GM18505 (cell line): ENCODE results near the gene CALML3.

Experiments used
- ATAC-seq: cut with Tn5 transposase; IDR thresholded peaks from one replicate; pipeline ENCODE4 v1.9.1; 2021; ENCODE audit not compliant: unreplicated experiment
- POLR2A ChIP-seq: IDR thresholded peaks from 4 replicates; pipeline ENCODE4 v1.6.1; 2011; ENCODE audit warnings: borderline replicate concordance; ENCODE audit not compliant: insufficient read depth, insufficient read length; ENCODE audit errors: extremely low read depth

CALML3 gene

DNA sequence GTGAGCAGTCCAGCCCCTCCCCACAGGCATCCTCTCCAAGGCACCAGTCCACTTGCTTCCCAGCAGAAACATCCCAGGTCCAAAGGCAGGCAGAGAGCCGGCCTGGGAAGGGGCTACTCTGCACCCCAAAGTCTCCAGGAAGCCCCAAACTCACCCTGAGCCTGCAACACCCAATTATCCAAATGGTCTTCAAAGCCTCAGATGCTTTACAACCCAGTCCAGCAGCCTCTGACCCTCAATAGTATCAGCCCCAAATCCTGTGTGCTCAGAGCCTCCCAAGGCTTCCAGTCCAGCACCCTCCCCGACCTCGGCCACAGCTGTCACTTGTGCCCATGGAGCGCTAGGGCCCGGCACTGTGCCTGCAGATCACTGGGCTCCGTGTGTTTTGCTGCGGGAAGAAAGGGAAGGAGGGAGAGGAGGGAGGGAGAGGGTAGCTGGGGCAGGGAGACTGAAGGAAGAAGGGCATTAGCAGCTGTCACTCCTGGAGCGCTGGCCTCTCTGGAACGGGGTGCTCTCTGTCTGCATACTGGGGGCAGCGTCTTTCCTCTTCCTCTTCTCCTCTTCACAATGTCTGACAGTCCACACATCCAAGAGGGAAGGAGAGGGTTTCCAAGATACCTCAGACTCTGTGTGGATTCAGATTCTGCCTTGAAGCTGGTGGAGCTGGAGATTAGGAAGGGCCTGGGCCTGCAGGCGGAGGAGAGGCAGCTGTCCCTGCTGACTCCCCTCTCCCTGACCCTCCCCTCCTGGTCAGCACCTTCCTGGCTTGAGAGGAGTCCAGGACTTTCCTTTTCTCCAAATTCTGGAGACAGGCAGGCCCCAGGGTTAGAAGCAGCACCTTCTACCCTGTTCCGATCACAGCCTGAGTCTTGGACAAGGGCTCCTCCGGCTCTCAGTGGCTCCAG lies 38.6 kb upstream of the CALML3 start:
- TF ChIP-seq POLR2A = no peak
- no peak for ATAC-seq

DNA sequence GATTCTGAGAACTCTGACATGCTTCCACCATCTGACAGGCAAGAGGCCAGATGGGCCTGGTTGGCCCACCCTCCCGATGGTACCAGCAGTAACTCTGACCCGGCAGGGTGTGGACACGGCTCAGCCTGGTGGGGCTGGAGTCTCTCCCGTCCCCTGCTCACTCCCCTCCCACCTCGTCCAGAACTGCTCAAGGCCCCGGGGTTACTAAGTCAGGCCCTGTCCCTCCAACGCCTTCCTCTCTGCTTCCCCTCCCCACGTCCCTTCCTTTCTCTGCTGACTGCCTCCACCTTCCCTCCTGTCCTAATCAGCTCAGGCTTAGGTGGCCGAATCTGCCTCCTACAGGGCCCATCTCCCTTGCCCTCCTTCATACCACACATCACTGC lies 37.9 kb upstream of the CALML3 start:
- TF ChIP-seq POLR2A = no peak
- ATAC-seq = no peak

DNA sequence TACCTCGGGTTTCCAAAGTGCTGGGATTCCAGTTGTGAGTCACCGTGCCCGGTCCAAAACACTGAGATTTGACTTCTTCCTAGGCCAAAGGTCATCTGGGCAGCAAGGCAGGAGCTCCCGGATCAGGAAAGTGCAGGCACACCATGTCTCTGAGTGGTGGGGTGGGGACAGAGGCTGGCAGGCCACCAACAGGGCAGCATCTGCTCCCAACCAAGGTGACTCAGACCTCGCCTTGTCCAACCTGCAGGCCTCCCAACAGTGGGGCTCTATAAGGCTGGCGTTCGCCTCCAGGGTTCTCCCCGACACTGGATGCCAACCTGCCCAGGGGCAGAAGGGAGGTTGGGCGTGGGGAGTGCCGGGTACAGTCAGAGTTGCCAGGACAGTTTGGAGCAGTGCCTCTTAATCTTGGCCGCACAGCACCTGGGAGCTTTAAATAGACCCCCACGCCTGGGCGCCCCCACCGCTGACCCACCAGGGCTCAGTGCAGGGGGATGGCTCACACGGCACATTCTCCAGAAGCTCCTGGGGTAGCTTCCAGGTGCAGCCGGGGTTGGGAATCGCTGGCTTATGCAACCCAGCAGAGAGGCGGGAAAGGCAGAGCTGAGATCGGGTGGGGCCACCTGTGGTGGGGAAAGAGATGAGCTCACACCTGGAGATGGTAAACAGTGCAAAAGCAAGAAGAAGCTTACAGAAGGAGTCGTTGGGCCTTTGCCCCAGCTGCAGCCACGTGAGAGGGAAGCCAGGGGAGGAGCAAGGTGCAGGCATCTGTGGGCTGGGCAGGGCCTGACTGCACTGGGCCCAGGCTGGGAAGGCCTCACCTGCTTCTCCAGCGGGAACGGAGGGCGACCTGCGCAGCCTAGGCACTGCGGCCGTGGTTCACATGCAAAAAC lies 36.2 kb upstream of the CALML3 start:
- ATAC-seq = no peak
- TF ChIP-seq POLR2A = no peak

DNA sequence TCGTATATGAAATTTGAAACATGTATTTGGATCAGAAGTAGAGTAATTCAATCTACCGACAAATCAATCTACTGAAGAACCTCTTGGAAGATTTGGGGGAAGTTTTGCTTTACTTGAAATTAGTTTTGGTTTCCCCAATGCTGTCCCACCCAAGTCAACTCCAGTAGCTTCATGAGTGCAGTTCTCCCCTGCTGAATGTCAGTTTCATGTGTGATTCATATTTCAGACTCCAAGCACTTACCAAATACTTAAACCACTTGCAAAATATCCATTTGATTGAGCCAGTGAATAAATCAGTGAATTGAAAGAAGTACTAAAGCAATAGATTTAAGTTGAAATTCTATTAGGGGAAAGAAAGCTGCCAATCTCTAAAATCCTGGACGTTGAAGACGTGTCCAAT lies 34.7 kb upstream of the CALML3 start:
- no peak for ATAC-seq
- TF ChIP-seq POLR2A = no peak

DNA sequence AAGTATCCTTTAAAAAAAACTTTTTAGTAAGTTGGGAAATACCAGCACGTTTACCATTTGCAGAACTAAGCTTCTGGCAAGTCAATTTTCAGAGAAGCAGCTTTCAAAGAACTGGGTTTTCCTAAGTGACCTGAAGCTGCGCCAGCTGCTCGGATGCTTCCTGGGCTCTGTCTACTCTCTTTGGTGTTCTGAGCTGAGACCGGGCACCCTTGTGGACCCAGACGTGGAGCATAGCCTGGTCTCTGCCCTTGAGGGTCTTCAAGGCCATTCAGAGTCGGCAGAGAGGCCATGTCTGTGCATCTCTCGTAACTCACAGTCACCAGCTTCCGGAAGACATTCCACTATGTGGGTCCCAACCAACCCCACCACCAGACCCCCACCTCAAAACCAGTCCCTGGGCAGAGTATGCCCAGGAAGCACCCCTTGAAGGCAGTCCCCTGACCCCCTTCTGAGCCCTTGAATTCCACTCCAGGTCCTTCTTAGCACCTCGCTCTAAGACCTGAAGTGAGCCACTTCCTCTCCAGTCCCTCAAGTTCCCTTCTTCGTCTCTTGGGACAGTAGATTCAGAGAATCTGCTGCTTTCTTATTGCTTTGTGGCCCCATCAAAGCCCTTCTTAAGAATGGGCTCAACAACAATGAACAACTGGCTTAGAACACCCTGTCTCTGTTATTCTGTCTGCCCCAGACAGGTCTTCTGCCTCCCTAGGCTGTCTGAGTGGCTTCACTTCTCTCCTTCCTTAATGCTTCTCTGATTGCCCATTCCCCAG lies 33.9 kb upstream of the CALML3 start:
- no peak for TF ChIP-seq POLR2A
- no peak for ATAC-seq

DNA sequence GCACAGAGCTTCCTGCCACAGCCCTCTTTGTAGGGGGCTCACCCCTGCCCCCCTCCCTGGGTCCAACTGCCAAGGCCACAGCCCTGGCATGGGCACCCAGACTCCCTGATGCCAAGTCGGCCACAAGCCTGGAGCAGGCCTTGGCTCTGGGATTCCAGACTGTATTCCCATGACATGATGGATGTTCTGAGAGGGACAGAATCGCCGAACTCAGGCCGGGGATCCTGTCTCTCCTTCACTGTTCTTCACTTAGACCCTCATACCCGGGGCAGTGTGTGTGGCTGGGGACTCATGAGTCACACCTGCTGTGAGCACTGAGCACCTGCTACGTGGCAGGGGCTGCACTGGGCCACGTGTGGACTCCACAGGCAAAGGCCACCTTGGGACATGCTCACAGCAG lies 33.3 kb upstream of the CALML3 start:
- no peak for TF ChIP-seq POLR2A
- no peak for ATAC-seq

DNA sequence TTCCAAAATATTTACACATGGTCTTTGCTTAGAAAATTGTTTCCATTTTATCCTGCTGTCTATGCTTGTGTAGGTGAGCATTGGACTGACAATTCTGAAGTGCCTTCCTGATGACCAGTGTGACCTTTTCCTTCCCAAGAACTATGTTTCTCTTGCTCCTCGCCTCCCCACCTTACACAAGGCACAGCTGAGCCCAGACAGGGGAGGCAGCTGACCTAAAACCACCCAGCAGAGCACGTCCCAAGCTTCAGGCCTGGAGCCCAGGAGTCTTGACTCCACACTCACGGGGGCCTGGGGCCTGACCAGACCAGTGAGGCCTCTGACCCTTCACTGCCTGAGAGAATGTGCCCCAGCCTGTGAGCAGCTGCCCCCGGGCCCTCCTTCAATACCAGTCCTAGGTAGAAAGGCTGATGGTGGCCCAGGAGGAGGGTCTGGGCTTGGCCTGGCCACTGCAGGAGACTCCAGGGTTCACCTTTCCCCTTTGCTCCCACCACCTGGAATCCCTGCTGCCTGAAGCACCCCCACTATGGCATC lies 32.4 kb upstream of the CALML3 start:
- no peak for ATAC-seq
- TF ChIP-seq POLR2A = no peak

DNA sequence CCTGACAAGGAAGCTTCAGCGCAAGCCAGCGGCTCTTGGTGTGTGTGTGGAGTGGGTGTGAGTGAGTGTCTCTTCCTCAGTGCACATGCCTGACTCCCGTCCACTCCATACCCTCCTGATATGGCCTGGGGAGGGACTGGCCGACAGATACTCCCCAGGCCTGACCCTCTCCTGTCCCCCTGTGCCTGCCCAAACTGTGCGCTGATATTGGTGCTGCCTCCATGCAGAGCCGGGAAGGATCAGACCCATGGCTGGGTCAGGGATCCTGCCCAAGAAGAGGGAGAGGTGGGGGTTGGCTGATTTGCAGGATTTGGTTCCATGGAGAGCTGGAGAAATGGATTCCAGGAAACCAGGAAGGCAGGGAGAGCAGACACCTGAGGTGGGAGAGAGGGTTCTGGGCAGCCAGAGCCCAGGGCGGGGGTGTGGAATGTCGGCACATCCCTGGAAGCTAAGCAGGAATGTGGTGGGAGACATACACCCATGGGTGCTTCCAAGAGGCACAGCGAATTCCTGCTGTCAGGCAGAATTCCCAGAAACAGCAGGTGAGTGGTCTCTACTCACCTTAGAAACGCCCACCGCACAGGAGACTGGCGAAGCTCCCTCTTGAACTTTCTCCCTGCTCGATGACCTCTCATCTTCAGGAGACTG lies 31.7 kb upstream of the CALML3 start:
- no peak for ATAC-seq
- no peak for TF ChIP-seq POLR2A

DNA sequence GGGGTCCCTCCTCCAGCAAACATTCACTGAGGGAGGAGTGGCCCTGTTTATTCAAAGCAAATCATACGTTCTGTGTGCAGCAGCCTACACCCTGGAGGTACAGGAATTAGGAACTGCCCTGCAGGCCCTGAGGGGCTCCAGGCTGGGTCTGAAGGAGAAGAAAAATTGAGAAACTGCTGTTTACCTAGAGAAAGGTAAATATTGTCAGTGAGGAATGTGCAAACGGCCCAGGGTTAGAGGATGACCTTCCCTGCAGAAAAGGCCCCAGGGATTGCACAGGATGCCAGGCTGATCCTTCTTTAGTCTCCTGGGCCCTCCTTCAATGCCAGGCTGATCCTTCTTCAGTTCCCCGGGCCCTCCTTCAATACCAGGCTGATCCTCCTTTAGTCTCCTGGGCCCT lies 31.1 kb upstream of the CALML3 start:
- ATAC-seq = no peak
- no peak for TF ChIP-seq POLR2A

DNA sequence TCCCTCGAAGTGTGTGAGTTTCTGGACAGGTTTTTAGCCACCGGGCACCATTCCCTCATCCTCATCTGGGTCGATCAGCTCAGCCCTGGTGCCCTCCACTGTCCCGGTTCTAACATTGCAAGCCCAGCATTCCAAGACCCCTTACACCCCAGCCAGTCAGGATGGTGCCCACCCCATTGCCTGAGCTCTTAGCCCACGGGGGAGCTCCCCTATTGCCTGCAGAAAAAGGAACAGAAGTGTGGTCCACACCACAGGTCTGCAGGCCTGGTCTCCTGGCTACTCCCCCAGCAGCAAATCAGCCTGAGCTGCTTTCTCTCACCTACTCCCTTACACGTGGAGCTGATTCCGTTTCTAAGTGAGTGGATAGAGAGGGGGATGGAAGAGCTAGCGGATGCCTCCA lies 30.1 kb upstream of the CALML3 start:
- ATAC-seq = no peak
- TF ChIP-seq POLR2A = no peak

DNA sequence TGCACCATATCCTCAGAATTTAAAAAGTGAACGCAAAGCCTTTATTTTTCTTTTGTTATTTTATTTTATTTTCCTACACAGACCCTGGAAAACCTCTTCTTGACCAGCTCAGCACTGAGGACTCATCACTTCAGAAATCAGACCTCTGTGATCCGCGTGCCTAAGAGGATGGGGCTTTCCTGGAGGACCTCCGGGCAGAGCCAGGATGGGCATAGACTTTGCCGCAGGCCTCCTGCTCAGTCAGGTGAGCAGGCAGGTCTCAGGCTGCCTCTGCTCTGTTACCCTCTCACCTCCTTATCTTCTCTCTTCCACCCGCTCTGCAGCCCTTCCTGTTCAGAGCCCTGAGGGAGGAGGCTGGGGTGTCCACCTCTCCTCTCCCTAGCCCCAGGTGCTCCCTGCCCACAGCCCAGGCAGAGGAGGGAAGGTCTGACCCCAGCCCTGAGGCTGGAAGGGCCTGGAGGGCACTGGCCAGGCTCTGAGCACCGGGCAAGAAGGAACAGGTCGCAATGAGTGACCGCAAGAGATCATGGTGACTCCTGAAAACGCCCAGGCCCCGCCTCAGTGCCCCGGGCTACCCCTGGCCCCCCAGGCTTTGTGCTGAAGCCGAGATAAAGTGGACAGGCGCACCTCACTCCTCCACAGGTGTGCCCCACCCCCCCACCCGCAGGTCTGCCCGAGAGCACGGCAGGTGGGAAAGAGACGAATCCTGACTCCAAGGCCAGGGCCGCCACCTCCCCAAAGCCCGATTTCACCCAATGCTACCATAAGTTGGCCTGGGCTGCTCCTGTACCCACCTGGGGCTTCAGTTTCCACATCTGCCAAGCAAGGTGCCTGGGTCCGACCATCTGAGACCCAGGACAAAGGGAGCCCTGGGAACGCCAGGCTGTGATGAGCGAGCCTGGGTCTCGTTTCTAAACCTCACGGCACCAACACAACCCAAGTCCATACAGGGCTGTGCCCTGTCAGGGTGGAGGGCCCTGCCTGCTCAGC lies 28.2 kb upstream of the CALML3 start:
- TF ChIP-seq POLR2A = no peak
- ATAC-seq = no peak
